ENCODE measurements around the gene DLAT. TPM values are rescaled to one million over a fixed set of nuclear protein-coding genes. Genes with fewer than 3 reads are reported as not detected.

DLAT gene
- polyA plus RNA-seq, 3 donors: 5.8 to 14.6 (median 11.5) TPM

- H3K27ac Mint-ChIP-seq: peak overlapping the region in 2 of 7 donors; percentile 9 to 66
- DNase-seq: no peak
- no peak overlapping the region for H2AFZ ChIP-seq (ENCODE audit: insufficient read depth, low read depth, low read length, poor library complexity, severe bottlenecking)
Measured at GRCh38 chr11:112100462-112100861, 75.3 kb downstream of the DLAT start.

GRCh38 chr11:112103446-112103845 is 78.2 kb downstream of the DLAT start:
- Mint-ChIP-seq H3K27ac (peak overlapping the region; percentile 81 to 92 (median 87)), H3K36me3 (peaks cover 16 to 19% of the 10 kb centered on the region in 2 donors), H3K4me1 (peaks cover 13% of the 10 kb centered on the region), H3K9me3 (no peaks in the 10 kb centered on the region), H3K4me3 (peak overlapping the region; percentile 74 to 83), H3K27me3 (ENCODE audit: low read depth in 3 of 3) (no peaks in the 10 kb centered on the region)
- Histone ChIP-seq H3K36me3 (replicated peaks in 1 of 2; ENCODE audit: control insufficient read depth in 1 of 2, insufficient read depth in 2 of 2, low read length in 2 of 2) (peaks cover 6 to 15% of the 10 kb centered on the region in 2 donors), H3K27ac (ENCODE audit: low read depth in 1 of 2, low read length in 2 of 2) (peak overlapping the region; percentile 66 to 75), H4K20me1 (ENCODE audit: insufficient read depth, low read length) (no peaks in the 10 kb centered on the region), H3K4me2 (replicated peaks; ENCODE audit: extremely low read depth, low read length, poor library complexity, severe bottlenecking) (peak overlapping the region; percentile 29), H3K4me3 (replicated peaks in 1 of 3; ENCODE audit: low read depth in 2 of 3, low read length in 3 of 3) (peak overlapping the region; percentile 18 to 53 (median 39)), H3K4me1 (ENCODE audit: control insufficient read depth in 1 of 2, insufficient read depth in 2 of 2, low read length in 2 of 2) (peaks cover 15 to 18% of the 10 kb centered on the region in 2 donors), H3K79me2 (ENCODE audit: insufficient read depth, low read length) (peaks cover 2% of the 10 kb centered on the region), H3K9me3 (replicated peaks in 1 of 2; ENCODE audit: control insufficient read depth in 1 of 2, insufficient read depth in 1 of 2, low read length in 2 of 2) (no peaks in the 10 kb centered on the region), H3K9ac (ENCODE audit: insufficient read depth, low read length, poor library complexity, severe bottlenecking) (no peak overlapping the region), H2AFZ (ENCODE audit: insufficient read depth, low read depth, low read length, poor library complexity, severe bottlenecking) (peak overlapping the region; percentile 9), H3K27me3 (ENCODE audit: control insufficient read depth in 2 of 2, insufficient read depth in 2 of 2, low read length in 2 of 2) (no peaks in the 10 kb centered on the region)
- TF ChIP-seq CTCF (IDR thresholded peaks at IDR 0.05): no peak
- no CpG with 5 or more reads among the region's 6 CpGs for WGBS (ENCODE audit: insufficient coverage)
- intact Hi-C loops (cut with micrococcal nuclease): no loop called here
- peak; percentile 47 to 75 (median 73) for DNase-seq

More at GRCh38 chr11:112100462-112100861, 75.3 kb downstream of the DLAT start:
- no peaks in the 10 kb centered on the region for H3K9me3 Mint-ChIP-seq
- Histone ChIP-seq H3K4me3 (replicated peaks in 1 of 3; ENCODE audit: low read depth in 2 of 3, low read length in 3 of 3) (no peak overlapping the region), H3K27ac (ENCODE audit: low read depth in 1 of 2, low read length in 2 of 2) (peak overlapping the region in 1 of 2 donors; percentile 36), H3K9ac (ENCODE audit: insufficient read depth, low read length, poor library complexity, severe bottlenecking) (no peak overlapping the region), H3K79me2 (ENCODE audit: insufficient read depth, low read length) (peaks cover 2% of the 10 kb centered on the region), H3K9me3 (replicated peaks in 1 of 2; ENCODE audit: control insufficient read depth in 1 of 2, insufficient read depth in 1 of 2, low read length in 2 of 2) (no peaks in the 10 kb centered on the region), H3K4me1 (ENCODE audit: control insufficient read depth in 1 of 2, insufficient read depth in 2 of 2, low read length in 2 of 2) (peaks cover 15 to 18% of the 10 kb centered on the region in 2 donors), H4K20me1 (ENCODE audit: insufficient read depth, low read length) (peaks cover 7% of the 10 kb centered on the region), H3K27me3 (ENCODE audit: control insufficient read depth in 2 of 2, insufficient read depth in 2 of 2, low read length in 2 of 2) (no peaks in the 10 kb centered on the region), H3K4me2 (replicated peaks; ENCODE audit: extremely low read depth, low read length, poor library complexity, severe bottlenecking) (no peak overlapping the region), H3K36me3 (replicated peaks in 1 of 2; ENCODE audit: control insufficient read depth in 1 of 2, insufficient read depth in 2 of 2, low read length in 2 of 2) (peaks cover 18 to 34% of the 10 kb centered on the region in 2 donors)
- no CpG with 5 or more reads among the region's 2 CpGs for WGBS (ENCODE audit: insufficient coverage)
- TF ChIP-seq CTCF (IDR thresholded peaks at IDR 0.05): no peak
- H3K36me3 Mint-ChIP-seq: peaks cover 28 to 34% of the 10 kb centered on the region in 2 donors
- H3K27me3 Mint-ChIP-seq (ENCODE audit: low read depth in 3 of 3): peaks cover 0 to 1% (median 0%) of the 10 kb centered on the region in 3 donors
- no peak overlapping the region for H3K4me3 Mint-ChIP-seq
- intact Hi-C loops (cut with micrococcal nuclease): no loop called here
- peaks cover 13% of the 10 kb centered on the region for H3K4me1 Mint-ChIP-seq
